Hematopoietic multipotent progenitor cell (in vitro differentiated cells): ENCODE data around the gene FARP1. TPM values are rescaled to one million over a fixed set of nuclear protein-coding genes. Genes with fewer than 3 reads are reported as not detected.
"Not testable (repeated sequence)": the region's sequence is repeated elsewhere in the genome, so short reads cannot be mapped to it uniquely, and the experiment has no call there.

Experiments used
- DNase-seq, 3 donors: peaks; one replicate each; pipeline ENCODE4 v3.0.0-alpha.2; 2011 to 2015; ENCODE audit warnings: low read depth in 2 of 3, low spot score in 2 of 3
- total RNA-seq: library from RNA; depleted of rRNA; stranded (reverse); fragments of >200 nt; gene quantifications from one replicate; pipeline ENCODE4 v1.2.3, GENCODE V29; 2012

The FARP1 gene
- total RNA-seq, 1 donor = 0.27 TPM

- DNase-seq = peak in 2 of 3 donors; percentile 3
These were observed 206.9 kb downstream of the FARP1 start for GRCh38 chr13:98349731-98350305.

- no peak for DNase-seq
These were observed 207.9 kb downstream of the FARP1 start for GRCh38 chr13:98350746-98351330.

- no peak for DNase-seq
These were observed 208.7 kb downstream of the FARP1 start for GRCh38 chr13:98351636-98352035.

GRCh38 chr13:98352226-98352625, 209.3 kb downstream of the FARP1 start:
- DNase-seq = no peak

- no peak for DNase-seq
These were observed 210.9 kb downstream of the FARP1 start for GRCh38 chr13:98353750-98354149.

- DNase-seq = no peak
These were observed 216.0 kb downstream of the FARP1 start for GRCh38 chr13:98358937-98359336.

GRCh38 chr13:98360545-98360944, 217.7 kb downstream of the FARP1 start:
- DNase-seq = no peak

- no peak for DNase-seq
These were observed 220.4 kb downstream of the FARP1 start for GRCh38 chr13:98363326-98363725.

GRCh38 chr13:98364179-98364578, 221.3 kb downstream of the FARP1 start:
- DNase-seq = no peak

- DNase-seq = no peak
These were observed 221.8 kb downstream of the FARP1 start for GRCh38 chr13:98364647-98365046.

GRCh38 chr13:98365302-98365701, 222.4 kb downstream of the FARP1 start:
- DNase-seq = no peak

- no peak for DNase-seq
These were observed 223.1 kb downstream of the FARP1 start for GRCh38 chr13:98366010-98366409.

- no peak for DNase-seq
These were observed 223.5 kb downstream of the FARP1 start for GRCh38 chr13:98366443-98366842.

- no peak for DNase-seq
These were observed 224.1 kb downstream of the FARP1 start for GRCh38 chr13:98366959-98367358.

- no peak for DNase-seq
These were observed 225.1 kb downstream of the FARP1 start for GRCh38 chr13:98368019-98368418.

- not testable (repeated sequence) for DNase-seq
These were observed 226.6 kb downstream of the FARP1 start for GRCh38 chr13:98369520-98369919.

GRCh38 chr13:98370261-98370660, 227.4 kb downstream of the FARP1 start:
- DNase-seq = no peak

GRCh38 chr13:98370806-98371515, 228.1 kb downstream of the FARP1 start:
- DNase-seq = no peak

- no peak for DNase-seq
These were observed 228.7 kb downstream of the FARP1 start for GRCh38 chr13:98371516-98372023.

GRCh38 chr13:98372876-98373275, 230.0 kb downstream of the FARP1 start:
- DNase-seq = no peak

GRCh38 chr13:98374750-98375149, 231.9 kb downstream of the FARP1 start:
- no peak for DNase-seq
